HG03064 (cell line): ENCODE data around the gene SELENOK.
"Not testable (repeated sequence)": the region's sequence is repeated elsewhere in the genome, so short reads cannot be mapped to it uniquely, and the experiment has no call there.

ENCODE experiments used
- ATAC-seq: cut with Tn5 transposase; IDR thresholded peaks from one replicate; pipeline ENCODE4 v1.9.1; 2021; ENCODE audit warnings: low read depth; ENCODE audit not compliant: unreplicated experiment

The SELENOK gene

GRCh38 chr3:53891497-53892285 lies at the start of gene SELENOK:
Gene SELENOK, minus strand, starts transcription at chr3:53891859.
- ATAC-seq: peak; percentile 92

DNA sequence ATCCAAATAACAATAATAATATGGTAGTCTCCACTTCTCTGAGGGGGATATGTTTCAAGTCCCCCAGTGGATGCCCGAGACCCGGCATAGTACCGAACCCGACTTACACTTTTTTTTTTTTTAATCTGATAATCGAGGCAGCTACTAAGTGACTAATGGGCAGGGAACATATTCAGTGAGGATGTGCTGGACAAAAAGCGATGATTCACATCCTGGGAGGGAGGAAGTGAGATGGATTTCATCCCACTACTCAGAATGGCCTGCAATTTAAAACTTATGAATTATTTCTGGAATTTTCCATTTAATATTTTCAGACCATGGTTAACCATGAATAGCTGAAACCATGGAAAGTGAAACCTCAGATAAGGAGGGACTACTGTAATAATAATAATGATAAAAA lies 49.5 kb upstream of the SELENOK start:
- ATAC-seq: no peak

GRCh38 chr3:53940623-53941022 lies 49.0 kb upstream of the SELENOK start:
- no peak for ATAC-seq

GRCh38 chr3:53939813-53940212 lies 48.2 kb upstream of the SELENOK start:
- no peak for ATAC-seq

DNA sequence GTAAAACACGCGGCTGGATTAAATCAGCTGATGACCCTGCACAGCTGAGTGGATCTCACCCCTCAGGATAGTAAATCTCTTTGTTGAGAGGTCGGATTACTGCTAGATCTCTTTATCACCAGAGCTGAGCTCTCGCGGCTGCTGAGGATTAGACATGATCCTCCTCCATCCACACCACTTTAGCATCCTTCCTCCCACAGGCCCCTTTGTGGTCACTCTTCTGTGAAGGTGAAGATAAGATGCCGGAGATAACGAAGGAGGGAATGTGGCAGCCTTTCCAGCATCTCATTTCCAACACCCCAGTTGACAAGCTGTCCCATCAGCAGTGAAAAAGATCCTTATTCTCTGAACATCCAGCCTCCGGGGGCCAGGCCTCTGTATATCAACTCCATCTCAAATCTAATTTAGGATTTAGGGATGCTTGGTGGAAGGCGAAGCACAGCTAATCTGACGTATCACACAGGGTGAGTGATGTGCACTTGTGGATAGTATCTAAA lies 47.5 kb upstream of the SELENOK start:
- no peak for ATAC-seq

- ATAC-seq: no peak
Measured at GRCh38 chr3:53938645-53939044, 47.0 kb upstream of the SELENOK start.

DNA sequence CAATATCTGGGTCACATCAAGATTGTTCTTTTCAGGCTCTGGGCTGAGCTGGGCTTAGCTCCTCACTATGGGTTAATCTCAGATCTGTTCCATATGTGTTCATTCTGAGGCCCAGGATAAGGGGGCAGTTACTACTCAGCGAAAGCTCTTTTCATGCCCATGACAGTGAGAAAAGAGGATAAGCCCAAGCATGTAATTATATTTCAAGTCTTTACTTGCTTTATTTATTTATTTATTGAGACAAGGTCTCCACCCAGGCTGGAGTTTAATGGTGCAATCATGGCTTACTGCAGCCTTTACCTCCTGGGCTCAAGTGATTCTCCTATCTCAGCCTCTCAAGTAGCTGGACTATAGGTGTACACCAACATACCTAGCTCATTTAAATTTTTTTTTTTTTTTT lies 44.7 kb upstream of the SELENOK start:
- ATAC-seq: no peak

DNA sequence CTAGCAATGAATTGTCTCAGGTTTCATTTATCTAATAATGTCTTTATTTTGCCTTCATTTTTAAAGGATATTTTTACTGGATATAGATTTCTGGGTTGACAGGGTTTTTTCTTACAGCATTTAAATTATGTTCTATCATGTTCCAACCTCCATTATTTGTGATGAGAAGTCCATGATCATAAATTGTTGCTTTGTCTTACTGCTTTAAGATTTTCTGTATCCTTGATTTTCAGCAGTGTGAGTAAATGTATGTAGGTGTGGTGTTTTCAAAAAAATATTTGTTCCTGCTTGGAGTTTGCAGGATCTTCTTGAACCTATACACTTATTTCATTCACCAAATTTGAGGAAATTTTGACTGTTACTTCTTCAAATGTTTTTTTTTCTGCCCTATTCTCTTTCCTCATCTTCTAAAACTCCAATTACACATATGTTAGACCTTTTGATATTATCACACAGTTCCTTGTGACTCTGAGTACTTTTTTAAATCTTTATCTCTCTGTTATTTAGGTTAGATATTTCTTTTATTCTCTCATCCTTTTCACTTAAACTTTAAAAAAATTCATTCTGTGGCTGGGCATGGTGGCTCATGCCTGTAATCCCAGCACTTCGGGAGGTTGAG lies 43.7 kb upstream of the SELENOK start:
- no peak for ATAC-seq

- ATAC-seq: not testable (repeated sequence)
Measured at GRCh38 chr3:53927208-53927872, 35.7 kb upstream of the SELENOK start.

GRCh38 chr3:53921296-53921695 lies 29.6 kb upstream of the SELENOK start:
- no peak for ATAC-seq

- ATAC-seq: no peak
Measured at GRCh38 chr3:53919741-53920140, 28.1 kb upstream of the SELENOK start.

DNA sequence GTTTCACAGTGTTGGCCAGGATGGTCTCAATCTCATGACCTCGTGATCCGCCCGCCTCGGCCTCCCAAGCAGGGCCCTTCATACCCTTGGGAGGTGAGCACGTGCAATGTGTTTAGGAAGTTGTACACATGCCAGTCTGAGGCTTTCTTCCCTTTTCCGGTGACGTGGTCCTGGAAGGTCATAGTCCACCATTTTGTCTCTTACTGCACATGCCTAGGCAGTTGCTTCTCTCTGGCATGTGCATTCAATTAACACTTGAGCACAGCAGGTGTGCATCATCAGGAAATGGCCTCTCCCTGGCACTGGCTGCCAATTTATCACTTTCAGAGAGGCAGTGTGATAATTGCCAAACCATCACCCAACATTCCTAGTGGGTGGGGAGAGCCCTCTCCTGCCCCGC lies 21.7 kb upstream of the SELENOK start:
- no peak for ATAC-seq

GRCh38 chr3:53902711-53903110 lies 11.1 kb upstream of the SELENOK start:
- no peak for ATAC-seq

DNA sequence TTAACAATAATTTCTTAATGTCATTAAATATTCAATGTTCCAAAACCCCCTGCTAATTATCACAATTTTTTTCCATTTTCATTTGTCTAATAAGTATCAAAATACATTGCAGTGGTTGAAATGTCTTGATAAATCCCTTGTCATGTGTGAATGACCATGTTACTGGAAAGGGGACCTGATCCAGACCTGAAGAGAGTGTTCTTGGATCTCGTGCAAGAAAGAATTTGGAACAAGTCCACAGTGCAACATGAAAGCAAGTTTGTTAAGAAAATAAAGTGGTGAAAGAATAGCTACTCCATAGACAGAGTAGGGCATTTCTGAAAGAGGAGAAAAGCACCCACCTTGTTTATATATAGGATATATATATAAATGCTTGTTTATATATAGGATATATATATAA lies 10.4 kb upstream of the SELENOK start:
- ATAC-seq: no peak

DNA sequence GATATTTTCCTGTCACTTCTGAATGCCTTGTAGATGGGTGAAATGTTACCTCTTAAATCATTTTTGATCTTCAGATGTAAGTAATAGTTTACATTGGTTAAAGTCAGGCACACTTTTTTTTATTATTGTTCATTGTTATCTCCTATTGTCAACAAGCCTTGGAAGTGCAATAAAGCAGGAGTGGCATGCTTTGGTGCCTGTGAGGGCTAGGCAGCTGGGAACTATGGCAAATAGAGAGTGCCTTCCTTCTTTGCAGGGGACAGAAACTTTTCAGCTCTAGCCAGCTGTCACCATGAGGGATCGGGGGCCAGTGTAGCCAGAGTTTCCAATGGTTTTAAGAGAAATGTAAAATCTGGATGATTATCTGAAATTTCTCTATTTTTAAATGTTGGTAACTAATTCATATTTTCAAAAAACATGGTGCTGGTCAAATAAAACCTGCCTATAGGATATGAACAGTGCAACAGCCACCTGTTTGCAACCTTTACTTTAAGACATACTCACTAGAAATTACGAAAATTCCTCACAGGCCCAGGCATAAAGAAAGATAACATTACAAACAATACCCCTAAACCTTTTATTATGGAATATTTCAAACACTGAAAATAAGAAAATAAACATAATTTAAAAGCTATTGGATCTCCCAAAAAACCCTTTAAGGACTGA lies 9.1 kb upstream of the SELENOK start:
- no peak for ATAC-seq

DNA sequence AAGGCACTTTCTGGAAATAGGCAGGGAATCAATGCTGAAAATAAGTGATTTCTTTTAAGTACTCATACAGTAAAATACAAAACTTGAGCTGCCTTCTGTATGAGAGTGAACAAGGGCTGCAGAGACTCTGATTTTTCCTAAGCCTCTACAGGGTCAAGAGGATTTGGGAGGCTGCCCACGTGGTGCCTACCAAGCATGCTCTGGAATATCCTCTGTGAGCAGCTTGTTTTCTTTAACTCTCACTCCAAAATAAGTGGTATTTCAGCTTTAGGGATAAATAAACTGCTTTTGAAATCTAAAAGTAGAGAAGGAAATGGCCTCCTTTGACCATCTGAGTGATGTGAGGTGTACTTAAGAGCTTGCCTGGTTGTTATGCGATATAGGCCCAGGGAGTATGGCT lies 8.1 kb upstream of the SELENOK start:
- ATAC-seq: no peak

- no peak for ATAC-seq
Measured at GRCh38 chr3:53892286-53892637, 603 bp upstream of the SELENOK start.

GRCh38 chr3:53890726-53891475 lies 758 bp downstream of the SELENOK start:
- ATAC-seq: peak; percentile 3

DNA sequence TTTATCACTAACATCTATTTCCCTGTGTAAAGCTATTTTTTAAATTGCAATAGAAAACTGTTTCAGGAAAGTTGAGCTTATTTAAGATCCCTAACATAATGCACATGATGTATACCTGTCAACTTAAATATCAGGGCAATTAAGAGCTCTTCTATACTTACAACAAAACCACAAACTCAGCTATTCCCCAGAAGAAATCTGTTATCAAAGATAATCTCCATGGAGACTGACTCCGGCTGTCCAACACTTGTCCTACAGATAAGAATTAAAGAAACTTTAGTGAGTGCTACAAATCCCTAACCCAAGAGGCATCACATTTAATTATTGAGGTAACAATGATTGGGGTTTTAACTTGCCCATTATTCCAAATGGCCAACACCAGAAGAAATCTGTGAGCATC lies 3.4 kb downstream of the SELENOK start:
- ATAC-seq: no peak

DNA sequence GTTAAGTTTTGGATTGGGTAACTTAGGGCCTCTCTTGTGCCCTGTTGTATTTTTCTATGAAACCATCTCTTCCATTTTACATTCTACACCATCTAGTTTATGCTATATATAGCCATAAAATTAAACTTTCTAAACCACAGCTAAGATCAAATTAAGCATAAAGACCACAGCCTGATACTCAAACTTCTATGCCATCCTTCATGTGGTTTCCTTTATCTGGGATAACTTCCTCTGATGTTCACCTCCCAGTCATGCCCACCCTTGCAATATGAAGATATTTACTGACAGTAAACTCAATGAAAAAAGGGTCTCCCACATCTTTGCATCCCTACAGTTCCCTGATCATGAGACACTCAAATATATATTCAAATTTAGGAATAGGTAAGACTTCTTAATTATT lies 4.2 kb downstream of the SELENOK start:
- no peak for ATAC-seq
